Measurements from ENCODE around the gene GRIK4.

The GRIK4 gene

DNA sequence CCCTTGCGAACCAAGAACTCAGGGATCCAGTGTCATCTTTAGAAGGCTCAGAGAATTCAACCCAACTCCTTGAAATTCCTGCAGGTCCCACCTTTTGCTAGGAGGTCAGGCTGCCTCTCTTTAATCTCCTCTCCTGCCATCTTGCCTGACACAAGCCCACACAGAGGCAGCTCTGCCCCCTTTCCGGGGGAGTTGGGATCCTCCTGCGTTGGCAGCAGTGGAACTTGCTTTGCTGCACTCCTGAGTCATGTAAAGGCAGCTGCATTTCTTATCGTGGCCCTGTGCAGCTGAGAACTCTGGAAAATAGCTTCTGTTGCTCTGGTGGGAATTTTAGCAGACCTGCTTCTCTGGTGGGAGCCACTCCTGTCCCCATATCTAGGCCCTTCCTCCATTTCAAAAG is 370.0 kb downstream of the GRIK4 start:
- no peak for DNase-seq (ENCODE audit: low spot score)

DNA sequence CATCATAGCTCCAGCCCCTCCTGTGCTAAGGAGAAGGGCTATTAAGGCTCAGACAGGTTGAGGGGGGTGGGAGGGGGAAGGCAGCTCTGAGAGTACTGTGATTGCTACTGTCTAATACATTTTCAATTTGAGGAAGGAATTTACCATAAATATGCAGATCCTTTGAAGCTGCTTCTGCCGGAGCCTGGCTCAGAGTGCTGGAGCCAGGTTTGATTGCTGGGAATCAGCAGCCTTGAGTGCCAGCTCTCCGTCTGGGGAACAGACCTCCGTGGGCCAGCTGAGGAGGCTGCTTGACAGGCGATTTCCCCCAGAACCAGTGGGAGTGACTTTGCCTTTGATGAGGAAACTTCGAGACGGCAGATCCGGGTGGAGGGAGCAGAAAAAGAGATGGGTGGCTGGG is 370.6 kb downstream of the GRIK4 start:
- DNase-seq (ENCODE audit: low spot score), result no peak

DNA sequence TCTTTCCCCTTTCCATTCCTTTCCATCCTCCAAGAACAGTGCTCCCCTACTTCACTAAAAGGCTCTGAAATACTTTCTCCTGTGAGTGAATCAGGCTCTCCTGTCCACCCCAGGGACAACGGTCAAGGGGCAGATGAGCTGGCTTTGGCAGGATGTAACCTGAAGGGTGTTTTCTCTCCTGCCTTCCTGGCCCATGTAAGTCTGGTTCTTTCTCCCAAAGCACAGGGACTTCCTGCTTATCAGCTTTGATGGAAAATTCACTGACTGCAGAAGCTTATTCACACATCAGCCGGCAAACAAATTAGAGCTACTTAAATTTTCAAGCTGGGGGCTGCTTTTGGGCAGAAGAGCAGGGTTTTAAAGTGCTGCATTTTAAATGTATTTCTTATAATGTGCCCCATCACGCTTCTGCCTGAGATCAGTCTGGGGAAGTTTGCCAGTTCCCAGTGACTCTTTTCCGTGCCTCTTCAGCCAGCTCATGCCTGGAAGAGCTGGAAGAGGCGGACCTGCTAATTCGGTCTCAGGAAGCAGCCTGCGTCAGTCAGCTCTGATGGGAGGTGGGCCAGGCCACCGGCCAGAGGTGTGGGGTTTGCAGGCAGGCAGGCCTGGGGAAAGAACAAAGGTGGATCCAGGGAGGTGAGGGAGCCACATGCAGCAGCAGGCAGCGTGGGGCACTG is 372.0 kb downstream of the GRIK4 start:
- DNase-seq (ENCODE audit: low spot score), result peak; percentile 40

DNA sequence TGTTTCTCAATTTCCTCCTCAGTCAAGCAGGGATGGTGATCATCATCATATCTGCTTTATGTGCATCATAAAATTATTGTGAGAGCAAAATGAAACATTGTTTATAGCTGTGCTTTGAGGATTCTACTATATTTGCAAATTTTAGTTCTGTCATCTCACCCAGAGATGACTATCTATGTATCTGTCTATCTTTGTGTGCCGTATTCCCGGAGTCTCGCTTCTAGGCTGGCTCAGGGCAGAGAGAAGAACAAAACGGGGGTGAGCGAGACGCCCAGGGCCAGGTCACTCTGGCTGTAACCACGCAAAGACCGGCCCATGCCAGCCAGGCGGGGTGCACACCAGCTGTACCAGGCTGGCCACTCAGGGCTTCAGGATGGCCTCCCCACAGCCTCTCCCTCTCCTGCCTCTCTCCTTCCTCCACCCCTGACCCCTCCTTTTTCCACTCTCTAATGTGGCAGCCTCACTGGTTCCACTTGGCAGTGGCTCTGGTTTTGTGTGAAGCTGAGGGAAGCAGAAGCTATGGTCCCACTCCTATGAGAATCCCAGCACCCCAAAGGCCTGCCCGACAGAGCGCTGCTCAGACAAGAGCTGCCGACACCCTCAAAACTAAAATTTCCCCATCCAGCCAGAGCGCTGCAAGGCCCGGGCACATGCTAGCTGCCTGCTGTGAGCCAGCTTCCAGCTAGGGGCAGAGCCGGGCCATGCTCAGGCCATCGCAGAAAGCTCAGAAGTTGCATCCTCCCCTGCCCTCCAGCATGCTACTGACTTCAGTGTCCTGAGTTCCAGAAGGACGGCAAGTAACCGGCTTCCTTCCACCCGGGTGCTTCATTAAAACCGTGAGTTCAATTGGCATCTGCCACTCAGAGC is 372.8 kb downstream of the GRIK4 start:
- no peak for DNase-seq (ENCODE audit: low spot score)

DNA sequence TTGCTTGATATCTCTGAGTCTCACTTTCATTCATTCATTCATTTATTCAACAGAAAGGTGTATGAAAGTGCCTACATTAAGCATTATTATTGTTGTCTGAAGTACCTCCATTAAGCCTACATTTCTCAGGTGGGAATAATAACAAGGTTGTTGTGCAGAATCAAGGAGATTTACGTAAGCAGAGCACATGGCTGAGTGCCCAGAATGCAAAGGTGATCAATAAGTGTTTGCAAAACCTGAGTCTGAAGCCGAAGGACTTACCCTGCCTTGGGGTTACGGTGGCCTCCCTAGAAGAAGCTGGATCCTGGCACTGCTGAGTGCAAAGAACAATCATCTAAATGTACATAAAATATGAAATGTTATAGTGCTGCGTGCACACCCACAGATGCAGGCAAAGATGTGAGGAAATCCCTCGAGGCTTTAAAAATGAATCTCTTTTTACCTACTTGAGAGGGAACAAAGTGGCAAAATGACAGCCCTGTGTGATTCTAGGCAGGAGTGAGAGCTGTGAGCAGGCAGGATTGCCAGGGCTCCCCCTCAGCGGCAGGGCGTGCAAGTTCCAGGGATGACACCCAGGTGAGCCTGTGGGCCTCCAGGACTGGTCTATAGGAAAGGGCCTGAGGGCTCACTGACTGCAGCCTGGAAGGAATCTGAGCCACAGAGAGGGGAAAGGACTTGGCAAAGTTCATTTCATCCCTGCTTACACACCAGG is 379.2 kb downstream of the GRIK4 start:
- no peak for DNase-seq (ENCODE audit: low spot score)

DNA sequence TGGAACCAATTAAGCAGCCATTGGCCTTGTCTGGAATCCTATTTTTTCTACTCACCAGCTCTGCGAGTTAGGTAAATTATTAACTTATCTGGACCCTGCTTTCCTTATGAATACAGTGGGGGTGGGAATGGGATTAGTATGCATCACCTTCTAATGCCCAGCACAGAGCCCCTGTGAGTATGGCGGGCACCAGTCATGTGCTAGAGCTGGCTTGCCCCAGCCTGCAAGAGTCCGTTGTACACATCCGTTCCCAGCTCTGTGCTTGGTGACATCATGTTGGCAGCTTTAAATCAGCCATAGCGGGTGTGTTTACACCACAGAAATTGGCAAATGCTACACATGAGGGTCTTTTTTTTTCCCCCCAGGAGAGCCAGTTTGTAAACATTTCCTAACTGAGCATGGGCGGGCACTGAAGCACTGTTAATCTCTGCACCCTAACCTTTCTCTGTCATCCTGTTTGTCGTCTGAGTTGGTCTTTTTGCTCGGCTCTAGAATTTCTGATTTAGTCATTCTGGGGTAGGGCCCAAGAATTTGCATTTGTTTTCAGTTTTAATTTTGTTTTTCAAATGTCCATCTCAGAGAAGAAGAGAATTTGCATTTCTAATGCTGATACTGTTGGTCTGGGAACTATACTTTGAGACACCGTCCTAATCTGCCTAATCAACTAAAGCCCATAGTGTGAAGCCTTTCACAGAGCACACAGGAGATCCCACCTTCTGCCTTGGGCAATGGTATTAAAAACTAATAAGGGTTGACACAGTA is 382.1 kb downstream of the GRIK4 start:
- no peak for DNase-seq (ENCODE audit: low spot score)

DNA sequence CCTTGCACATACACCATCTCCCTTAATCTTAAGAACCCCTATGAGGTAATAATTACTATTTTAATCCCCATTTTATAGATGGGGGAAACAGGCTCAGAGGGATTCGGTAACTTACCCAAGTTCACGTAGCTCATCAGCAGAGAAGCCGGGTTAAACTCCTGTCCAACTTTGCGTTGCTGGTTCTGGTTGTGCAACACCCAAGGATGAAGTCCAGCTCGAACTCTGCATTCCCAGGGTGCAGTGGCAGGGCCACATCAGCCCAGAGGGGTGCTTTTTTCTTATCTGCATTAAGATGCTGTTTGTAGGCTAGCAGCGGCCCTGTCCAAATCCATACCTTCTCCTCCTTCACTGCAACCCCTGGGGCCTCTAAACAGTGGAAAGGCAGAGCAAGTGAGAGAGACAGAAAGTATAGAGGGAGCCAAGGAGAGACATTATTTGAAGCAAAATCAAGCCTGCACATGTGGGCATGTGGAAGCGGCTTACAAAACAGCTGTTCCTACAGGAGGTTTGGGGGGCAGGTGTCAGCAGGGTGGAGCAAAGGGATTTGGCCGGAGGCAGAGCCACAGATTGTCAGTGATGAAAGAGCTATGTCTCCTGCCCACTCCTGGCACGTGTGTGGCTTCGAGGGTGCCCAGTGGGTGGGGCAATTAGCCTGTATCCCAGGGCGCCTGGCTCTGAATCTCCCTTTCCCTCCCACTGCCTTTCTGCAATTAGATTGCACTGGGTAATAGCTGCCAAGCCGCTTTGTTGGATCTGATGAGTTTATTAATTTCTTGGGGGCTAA is 382.8 kb downstream of the GRIK4 start:
- DNase-seq (ENCODE audit: low spot score), result no peak

DNA sequence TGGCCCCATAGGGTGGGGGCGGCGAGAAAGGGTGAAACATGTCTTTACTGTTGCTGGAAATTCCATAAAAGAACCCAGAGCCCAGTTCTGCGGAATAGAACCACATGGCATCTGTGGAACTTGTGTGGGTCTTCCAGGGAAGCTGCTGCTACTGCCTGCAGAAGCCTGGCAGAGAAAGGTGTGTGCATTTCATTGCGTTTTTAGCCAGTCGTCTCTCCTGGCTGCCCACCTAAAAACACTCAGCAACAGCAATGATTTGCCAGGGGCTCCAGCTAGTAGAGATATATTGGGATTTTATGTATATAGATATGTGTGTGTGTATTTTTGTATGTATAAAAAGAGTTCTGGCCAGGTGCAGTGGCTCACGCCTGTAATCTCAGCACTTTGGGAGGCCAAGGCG is 385.1 kb downstream of the GRIK4 start:
- DNase-seq (ENCODE audit: low spot score), result no peak

DNA sequence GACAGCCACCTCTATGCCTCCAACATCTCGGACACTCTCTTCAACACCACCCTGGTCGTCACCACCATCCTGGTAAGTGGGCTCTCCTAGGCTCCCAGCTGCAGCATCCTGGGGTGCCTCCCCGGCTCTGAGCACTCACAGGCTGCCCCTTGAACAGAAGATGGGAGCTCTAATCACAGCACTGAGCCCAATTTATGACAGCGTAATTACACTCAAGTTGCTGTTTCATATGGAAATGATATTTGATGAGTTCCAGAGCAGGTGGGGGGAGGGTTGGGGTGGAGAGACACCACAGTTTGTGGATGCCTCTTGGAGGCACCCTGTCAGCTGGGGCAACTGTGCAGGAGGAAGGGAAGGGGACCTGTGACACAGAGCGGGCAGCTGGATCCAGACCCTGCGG is 387.0 kb downstream of the GRIK4 start:
- no peak for DNase-seq (ENCODE audit: low spot score)

DNA sequence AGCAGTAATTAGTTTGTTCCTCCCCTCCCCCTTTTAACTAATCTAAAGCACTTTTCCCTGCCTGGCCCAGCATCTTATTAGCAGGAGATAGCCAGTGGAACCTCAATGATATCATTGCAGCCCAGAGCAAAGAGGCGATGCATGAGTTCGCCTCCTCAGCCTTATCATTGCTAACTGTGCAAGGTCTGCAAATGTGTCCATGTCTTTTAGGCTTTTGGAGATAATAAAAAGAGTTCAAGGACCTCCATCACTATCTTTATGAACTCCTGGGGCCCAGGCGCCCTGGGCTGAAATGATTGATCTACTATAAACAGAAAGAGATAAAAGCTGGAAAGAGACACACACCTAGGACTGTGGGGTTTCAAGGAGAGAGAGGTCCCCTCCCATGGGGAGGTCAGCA is 388.2 kb downstream of the GRIK4 start:
- no peak for DNase-seq (ENCODE audit: low spot score)

DNA sequence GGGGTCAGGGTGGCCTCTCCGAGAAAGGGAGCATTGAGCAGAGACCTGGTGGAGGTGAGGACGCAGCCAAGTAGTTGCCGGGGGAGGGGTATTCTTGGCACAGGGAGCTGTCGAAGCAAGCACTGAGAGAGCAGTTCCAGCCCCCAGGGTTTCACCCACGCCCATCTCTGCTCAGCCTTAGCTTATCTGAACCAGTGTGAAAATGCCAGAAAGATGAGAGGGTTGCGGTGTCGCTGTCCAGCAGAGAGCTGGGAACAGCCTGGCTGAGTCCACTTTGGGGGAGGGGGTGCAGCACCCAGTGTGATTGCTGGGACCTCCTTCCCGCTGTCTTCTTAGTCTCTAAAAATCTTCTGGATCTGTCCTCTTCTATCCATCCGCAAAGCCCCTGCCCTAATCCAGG is 389.1 kb downstream of the GRIK4 start:
- no peak for DNase-seq (ENCODE audit: low spot score)

DNA sequence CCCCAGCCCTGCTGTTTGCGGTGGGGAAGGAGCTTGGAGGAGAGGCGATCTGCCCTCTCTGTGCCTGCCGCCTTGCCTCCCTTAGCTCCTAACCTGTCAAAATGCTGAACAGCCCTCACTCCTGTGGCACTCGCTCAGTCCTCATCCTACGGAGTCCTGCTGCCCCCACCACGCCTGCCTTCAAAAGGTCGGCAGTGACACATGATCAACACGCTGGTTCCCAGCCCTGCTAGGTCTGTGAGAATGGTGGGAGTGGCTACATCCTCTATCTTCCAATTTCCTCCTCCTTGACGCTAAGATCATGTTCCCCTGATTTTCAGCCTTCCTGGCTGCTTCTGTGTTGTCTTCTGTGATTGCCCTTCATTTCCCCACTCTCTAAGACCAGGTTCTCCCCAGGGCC is 392.1 kb downstream of the GRIK4 start:
- DNase-seq (ENCODE audit: low spot score), result no peak

DNA sequence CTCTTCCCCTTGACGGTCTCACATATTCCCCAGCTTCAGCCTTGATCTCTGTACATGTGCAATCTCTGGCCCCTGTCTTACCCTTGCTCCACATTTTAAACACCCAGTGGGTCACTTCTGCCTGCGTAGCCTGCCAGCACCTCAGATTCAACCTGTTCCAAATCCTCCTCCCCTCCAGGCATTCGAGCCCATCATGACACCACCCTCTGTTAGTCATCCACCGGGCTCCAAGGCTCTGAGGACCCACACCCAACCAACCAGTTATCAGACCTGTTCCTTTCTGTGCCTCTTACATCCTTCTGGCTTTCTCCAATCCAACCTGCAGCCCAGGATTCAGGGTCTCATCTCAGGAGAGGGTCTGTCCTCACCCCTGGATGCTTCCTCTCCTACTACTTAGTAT is 392.6 kb downstream of the GRIK4 start:
- no peak for DNase-seq (ENCODE audit: low spot score)

DNA sequence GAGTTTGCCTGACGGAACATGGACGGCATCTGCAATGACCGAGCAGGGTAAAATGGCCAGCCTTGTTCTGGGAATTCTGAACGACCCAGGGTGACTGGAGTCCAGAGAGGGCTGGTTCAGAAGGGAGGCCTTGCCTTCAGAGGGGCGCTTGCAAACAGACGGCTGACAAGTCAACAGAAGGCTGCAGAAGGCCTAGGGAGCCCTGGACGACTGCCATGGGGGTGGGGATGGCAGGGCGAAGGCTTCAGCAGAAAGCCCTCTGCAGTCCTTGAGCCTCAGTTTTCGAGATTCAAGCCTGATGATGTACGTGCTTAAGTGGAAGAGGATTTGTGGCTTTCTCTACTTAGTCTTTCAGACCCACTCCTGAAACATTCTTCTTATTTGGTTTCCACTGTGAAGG is 395.2 kb downstream of the GRIK4 start:
- DNase-seq (ENCODE audit: low spot score), result no peak

DNA sequence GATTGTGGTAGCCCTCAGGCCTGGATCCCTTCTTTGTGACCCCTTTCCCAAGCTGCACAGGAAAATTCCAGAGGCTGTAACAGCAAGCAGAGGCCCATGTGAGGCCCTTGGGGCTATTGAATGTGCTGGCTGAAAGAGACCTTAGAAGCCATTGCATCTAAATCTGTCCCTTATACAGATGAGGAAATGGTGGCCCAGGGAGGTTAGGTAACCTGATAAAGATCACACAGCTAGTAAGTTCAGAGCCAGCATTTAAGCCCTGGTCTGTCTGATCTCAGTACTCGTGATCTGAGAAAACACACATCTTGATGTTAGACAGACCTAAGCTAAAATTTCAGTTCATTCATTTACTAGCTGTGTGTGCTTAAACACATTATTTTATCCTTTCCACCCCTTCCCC is 396.4 kb downstream of the GRIK4 start:
- DNase-seq (ENCODE audit: low spot score), result no peak

DNA sequence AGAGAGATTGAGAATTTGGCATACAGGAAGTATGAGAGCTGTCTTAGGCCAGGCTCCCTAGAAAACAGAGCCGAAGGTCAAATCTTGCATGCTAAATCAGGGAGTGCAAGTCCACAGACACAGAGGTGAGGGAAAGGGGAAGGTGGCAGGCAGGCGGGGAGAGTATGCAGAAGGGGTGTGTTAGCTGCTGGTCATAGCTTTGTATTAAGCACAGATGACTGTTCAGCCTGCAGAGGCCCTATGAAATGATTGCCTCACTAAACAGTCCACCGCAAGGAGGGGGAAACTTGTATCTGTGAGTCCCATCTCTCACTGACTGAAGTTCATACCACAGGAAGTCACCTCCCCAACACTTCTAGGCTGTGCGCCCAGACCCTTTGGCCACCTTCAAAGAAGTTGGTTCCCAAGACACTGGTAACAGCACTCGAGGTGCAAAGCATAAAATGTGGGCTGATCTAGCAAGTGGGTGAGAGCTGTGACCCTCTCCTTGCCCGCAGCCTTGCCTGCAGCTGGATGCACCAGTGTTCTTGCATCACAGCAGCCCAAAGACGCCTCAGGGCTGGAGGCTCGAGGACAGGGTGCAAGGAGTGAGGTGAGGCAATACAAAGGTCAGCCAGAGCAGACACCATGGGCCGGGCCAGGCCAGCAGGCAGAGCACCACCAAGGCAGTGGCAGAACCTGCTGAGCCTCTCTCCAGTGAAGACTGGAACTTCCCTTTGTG is 397.1 kb downstream of the GRIK4 start:
- DNase-seq (ENCODE audit: low spot score), result no peak

DNA sequence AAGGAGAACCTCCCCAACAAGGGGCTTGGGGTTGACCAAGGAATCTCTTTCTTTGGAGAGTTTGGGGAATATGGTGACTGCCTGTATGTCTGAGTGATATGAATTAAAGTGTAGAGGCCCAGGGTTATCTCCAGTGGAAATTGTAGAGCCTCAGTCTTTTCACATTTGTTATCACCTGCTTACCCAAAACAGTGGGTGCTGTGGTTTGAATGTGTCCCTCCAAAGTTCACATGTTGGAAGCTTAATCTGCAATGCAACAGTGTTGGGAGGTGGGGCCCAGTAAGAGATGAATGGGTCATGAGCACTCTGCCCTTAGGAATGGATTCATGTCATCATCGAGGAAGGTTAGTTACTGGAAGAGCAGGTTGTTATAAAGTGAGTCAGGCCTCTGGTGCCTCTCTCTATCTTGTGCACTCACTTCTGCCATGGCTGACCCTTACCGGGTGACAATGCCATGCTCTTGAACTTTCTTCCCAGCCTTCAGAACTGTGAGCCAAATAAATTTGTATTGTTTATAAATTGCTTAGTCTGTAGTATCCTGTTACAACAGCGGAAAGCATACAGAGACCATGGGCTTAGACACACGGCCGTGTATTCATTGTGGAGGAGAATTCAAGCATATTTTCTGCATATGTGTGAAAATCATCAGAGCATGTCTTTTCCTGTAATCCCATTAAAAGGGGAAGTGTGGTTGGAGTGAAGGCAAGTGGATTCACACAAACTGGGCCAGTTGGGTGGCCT is 398.3 kb downstream of the GRIK4 start:
- DNase-seq (ENCODE audit: low spot score), result no peak

DNA sequence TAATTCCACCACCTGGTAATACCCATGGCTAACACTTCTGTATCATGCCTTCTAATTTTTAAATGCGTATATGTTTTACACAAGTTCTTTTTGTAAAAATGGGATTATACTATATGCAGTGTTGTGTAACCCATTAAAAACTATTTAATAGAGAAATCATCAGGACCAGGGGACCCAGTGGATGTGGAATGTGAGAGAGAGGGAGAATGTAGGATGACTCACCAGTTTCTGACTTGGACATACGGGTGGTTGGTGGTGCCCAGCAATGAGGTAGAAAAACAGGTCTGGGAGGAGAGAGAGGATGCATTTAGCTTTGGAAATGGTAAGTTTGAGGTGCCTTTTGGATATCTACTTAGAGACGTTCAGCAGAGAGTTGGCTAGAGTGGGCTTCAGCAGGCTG is 400.4 kb downstream of the GRIK4 start:
- no peak for DNase-seq (ENCODE audit: low spot score)

DNA sequence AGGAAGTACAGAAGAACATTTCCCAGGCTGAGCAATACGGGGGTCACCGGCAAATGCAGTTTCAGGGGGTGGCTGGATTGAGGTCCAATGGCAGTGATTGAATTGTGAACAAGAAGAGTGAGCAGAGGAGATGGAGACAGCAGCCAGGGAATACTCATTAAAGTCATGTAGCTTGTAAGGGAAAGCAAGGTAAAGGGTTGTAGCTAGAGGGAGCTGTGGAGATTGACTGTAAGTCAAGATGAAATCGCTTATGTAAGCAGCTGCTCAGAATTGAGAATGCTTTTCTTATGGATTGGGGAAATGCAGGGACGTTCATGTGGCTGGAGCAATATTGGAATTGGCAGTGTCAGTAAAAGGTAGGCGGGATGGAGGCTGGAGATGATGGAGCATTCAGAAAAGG is 401.0 kb downstream of the GRIK4 start:
- peak; percentile 29 for DNase-seq (ENCODE audit: low spot score)

DNA sequence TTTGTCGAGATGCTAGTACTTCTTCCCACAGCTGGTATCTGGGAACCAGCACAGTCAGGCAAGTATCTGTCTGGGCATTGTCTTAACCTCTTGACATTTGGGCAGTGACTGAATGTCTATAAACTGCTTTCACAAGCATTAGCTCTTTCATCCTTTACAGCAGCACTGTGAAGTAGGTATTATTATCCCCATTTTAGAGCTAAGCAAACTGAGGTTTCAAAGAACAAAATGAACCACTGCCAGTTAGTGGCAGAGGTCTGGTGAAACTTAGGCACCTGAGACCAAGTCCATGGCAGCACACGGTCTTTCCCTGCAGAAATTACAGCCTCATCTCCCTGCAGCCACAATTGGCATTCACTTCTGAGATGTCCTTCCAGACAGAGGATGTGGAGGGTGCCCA is 401.4 kb downstream of the GRIK4 start:
- DNase-seq (ENCODE audit: low spot score), result no peak
